Posterior cingulate gyrus (tissue), 11 donors: Measurements from ENCODE around the gene STAB1.

Source experiments
- DNase-seq, 10 donors: peaks; one replicate each; pipeline versions ENCODE4 v3.0.0 to v3.0.0-alpha.2; 2020 to 2021; ENCODE audit warnings: mixed read lengths in 3 of 10
- intact Hi-C: fragments of 100-400 bp; cut with DNase I; formaldehyde crosslinking; loops from one replicate; pipeline ENCODE4 v1.15.1; 2023

STAB1 gene

GRCh38 chr3:52458770-52459545 lies 36.2 kb upstream of the STAB1 start:
- intact Hi-C loops: no loop called here
- DNase-seq: no peak

GRCh38 chr3:52461874-52462273 lies 33.3 kb upstream of the STAB1 start:
- no peak for DNase-seq
- intact Hi-C loops: no loop called here

DNA sequence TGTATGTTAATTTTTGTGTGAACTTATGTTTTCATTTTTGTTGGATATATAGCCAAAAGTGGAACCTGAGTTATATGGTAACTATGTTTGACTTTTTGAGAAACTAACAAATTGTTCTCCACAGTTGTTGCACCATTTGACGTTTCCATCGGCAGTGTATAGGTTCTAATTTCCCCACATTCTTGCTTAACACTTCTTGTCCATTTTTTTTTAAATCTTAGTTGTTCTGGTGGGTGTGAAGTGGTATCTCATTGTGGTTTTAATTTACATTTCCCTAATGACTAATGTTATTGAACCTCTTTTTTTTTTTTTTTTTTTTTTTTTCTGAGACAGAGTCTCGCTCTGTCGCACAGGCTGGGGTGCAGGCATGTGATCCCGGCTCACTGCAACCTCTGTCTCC lies 31.7 kb upstream of the STAB1 start:
- intact Hi-C loops: no loop called here

GRCh38 chr3:52468336-52468735 lies 26.8 kb upstream of the STAB1 start:
- intact Hi-C loops: no loop called here
- DNase-seq: peak in 1 of 10 donors; percentile 60

More for the DNA sequence above, 31.7 kb upstream of the STAB1 start:
- DNase-seq: no peak

DNA sequence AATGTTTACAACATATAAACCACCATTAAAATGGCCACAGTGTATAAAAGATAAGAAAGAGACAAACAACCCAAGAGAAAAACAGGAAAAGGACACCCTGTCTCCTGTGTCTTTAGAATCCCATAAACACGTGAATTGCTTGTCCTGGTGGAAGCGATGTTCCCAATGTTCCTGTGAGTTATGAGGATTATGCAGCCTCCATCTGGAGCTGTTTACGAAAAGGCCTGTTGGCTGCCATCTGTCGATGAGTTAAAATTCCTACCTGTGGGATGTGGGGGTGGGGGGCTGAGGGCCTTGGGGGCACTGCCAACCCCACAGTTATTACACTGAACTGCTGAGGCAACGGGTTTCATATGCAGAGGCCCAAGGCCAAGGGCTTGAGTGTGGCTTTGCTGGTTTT lies 26.1 kb upstream of the STAB1 start:
- intact Hi-C loops: no loop called here
- DNase-seq: no peak

DNA sequence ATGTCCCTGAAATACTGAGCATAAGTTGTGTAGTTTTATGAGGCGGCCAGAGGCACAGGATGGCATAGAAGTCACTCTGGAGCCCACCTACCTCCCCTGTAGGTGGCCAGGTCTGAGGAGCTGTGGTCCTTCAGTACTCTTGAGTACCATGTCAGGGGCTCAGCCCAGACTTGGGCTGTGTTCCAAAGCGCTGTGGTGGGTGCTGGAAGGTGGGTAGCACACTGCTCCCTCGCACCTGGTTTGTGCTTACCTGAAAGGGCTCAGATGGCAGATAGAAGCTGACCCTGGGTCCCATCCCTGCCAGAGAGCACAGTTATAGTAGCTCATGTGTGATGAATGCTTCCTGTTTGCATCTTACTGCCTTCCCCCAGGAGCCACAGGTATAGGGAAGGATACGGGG lies 24.2 kb upstream of the STAB1 start:
- no peak for DNase-seq
- intact Hi-C loops: no loop called here

DNA sequence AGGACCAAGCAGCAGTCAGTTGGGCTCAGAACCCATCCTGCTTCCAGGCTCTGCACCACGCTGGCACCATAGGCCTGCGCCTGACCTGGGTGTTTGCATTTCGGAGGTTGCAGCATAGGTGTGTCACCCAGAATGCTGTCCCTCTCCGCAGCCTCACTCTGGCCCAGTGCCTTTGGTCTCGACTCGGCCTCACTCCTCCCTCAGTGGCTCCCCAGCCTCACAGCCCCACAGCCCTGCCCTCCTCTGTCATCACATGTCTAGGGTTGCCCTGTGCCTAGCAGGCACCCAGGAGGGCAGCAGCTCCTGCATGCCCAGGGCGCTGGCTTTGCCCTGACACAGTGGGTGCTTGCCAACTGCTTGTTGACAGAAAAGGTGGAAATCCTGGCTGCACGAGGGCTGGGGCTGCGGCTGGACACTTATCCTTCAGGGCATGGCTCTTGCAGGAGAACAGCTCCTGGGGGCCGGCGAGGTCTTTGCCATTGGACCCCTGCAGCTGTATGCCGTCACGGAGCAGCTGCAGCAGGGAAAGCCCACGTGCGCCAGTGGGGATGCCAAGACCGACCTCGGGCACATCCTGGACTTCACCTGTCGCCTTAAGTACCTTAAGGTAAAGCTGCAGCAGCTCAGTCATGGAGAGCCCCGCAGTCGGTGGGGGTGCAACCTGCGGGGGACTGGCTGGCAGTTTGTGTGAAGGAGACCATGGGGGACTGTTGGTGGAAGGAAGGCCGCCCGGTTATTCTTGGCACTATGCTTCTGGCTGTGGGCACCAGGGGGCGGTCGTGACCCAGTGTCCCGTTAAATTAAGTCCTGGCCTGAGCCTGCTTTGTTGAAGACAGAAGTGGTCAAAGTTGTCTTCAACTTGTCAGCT lies 23.5 kb upstream of the STAB1 start:
- DNase-seq: peak in 7 of 10 donors; percentile 55 to 93 (median 67)
- intact Hi-C loops: loop anchor here (2.0 kb wide), 1 partner anchor 65 kb away; the partner anchor contains the start of gene UQCC5

GRCh38 chr3:52472239-52473000 lies 22.7 kb upstream of the STAB1 start:
- intact Hi-C loops: loop anchor here (2.0 kb wide), 1 partner anchor 64 kb away; the partner anchor contains the start of gene UQCC5
- no peak for DNase-seq

- intact Hi-C loops: loop anchor here (2.0 kb wide), 1 partner anchor 64 kb away; the partner anchor contains the start of gene UQCC5
- DNase-seq: no peak
These were observed 22.1 kb upstream of the STAB1 start for GRCh38 chr3:52473026-52473425.

GRCh38 chr3:52477076-52477795 lies 17.9 kb upstream of the STAB1 start:
- DNase-seq: no peak
- intact Hi-C loops: no loop called here

- no peak for DNase-seq
- intact Hi-C loops: no loop called here
These were observed 17.4 kb upstream of the STAB1 start for GRCh38 chr3:52477796-52478095.

- intact Hi-C loops: no loop called here
- DNase-seq: no peak
These were observed 15.9 kb upstream of the STAB1 start for GRCh38 chr3:52479037-52479876.

GRCh38 chr3:52479877-52480575 lies 15.1 kb upstream of the STAB1 start:
- DNase-seq: peak in 1 of 10 donors; percentile 9
- intact Hi-C loops: no loop called here

DNA sequence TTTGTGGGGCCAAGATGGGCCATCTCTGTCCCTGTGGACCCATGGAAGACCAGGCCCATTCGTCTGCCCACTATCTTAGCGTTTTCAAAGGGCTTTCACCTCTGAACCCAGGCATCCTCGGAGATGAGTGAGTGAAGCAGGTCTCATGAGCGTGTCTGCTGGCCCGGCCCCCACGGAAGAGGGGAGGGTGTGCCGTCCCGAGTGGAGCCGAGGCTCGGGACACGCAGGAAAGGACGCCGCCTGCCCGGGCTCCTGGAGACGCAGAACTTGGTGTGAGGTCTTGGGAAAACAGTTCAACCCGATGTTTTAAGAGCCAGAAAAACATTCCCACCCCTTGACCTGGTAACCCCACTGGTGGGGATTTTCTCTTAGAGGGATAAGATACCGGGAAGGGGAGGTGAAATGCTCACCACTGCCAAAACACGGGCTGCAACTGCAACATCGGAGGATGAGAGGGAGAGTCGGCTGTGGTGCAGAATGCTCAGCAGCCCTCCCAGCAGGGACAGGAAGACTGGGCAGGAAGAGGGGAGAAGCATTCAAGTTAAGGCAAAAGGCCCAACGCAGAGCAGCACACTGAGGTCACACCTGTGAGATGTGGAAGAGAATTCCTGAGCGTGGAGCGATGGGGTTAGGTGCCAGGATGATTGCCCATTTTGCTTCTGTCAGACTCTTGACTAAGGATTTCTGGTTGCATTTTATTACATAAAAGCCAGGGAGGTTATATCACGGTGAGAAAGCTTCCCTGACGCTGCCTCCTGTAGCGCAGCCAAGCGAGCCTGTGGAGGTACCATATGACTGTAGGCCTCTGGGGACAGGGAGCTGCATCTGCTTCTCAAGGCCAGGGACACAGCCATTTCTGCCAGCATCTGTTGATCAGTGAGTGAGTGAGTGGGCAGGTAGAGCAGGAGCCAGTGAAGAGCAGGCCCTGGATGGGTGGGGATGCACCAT lies 14.1 kb upstream of the STAB1 start:
- intact Hi-C loops: no loop called here
- peak in 8 of 10 donors; percentile 54 to 95 (median 67) for DNase-seq

- no peak for DNase-seq
- intact Hi-C loops: no loop called here
These were observed 13.2 kb upstream of the STAB1 start for GRCh38 chr3:52481819-52482521.

- intact Hi-C loops: no loop called here
- no peak for DNase-seq
These were observed 12.1 kb upstream of the STAB1 start for GRCh38 chr3:52483081-52483480.
